SK-N-MC (cell line): ENCODE results near the gene SLC37A1.

Experiments used
- EZH2 ChIP-seq: fragments of 200-600 bp; sonication (generic); IDR thresholded peaks from one replicate; pipeline ENCODE4 v1.6.1; 2017; ENCODE audit warnings: antibody characterized with exemption
- POLR2AphosphoS5 ChIP-seq: IDR thresholded peaks from 2 replicates; pipeline ENCODE4 v1.6.1; 2012; ENCODE audit warnings: mild to moderate bottlenecking, low read depth, low read length, borderline replicate concordance

- no peak for TF ChIP-seq EZH2
- TF ChIP-seq POLR2AphosphoS5: no peak
Measured at GRCh38 chr21:42552407-42553336, 39.0 kb downstream of the SLC37A1 start.
